ENCODE results near the gene AFAP1.

DNA sequence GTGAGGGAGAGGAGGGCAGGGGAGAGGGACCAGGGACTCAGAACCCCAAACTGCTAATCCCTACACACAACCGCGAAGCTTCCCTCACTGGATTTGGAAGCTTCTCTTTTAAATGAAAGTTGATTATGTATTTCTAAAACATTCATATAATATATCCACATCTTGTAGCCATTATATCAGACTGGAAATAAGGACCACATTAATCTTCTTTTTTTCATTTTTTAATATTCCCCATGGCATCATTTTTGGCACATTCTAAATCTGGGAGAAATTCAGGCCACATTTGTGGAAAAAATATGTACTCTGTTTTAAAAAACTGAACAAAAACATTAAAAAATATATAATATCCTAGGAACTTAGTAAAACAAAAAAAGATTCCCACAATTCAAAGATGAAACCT, 97.8 kb downstream of the AFAP1 start:
- TF ChIP-seq ZNF223 (tag by site-specific recombination; IDR thresholded peaks at IDR 0.05) (no peak), ZNF138 (tag by site-specific recombination; IDR thresholded peaks at IDR 0.05; ENCODE audit: borderline replicate concordance) (no peak), ZNF837 (tag by site-specific recombination; IDR thresholded peaks at IDR 0.05) (no peak), ZNF274 (IDR thresholded peaks at IDR 0.05; ENCODE audit: low read length) (no peak), ZNF274 (tag by site-specific recombination; IDR thresholded peaks at IDR 0.05; ENCODE audit: borderline replicate concordance) (no peak), ZFP41 (tag by site-specific recombination; IDR thresholded peaks at IDR 0.05; ENCODE audit: borderline replicate concordance) (no peak), ZEB2 (tag by site-specific recombination; IDR thresholded peaks at IDR 0.05) (no peak), GLI2 (tag by site-specific recombination; IDR thresholded peaks at IDR 0.05; ENCODE audit: borderline replicate concordance, low read depth) (no peak)
- TF ChIP-seq, protein P1, sequence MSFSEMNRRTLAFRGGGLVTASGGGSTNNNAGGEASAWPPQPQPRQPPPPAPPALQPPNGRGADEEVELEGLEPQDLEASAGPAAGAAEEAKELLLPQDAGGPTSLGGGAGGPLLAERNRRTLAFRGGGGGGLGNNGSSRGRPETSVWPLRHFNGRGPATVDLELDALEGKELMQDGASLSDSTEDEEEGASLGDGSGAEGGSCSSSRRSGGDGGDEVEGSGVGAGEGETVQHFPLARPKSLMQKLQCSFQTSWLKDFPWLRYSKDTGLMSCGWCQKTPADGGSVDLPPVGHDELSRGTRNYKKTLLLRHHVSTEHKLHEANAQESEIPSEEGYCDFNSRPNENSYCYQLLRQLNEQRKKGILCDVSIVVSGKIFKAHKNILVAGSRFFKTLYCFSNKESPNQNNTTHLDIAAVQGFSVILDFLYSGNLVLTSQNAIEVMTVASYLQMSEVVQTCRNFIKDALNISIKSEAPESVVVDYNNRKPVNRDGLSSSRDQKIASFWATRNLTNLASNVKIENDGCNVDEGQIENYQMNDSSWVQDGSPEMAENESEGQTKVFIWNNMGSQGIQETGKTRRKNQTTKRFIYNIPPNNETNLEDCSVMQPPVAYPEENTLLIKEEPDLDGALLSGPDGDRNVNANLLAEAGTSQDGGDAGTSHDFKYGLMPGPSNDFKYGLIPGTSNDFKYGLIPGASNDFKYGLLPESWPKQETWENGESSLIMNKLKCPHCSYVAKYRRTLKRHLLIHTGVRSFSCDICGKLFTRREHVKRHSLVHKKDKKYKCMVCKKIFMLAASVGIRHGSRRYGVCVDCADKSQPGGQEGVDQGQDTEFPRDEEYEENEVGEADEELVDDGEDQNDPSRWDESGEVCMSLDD (tag by site-specific recombination; IDR thresholded peaks at IDR 0.05): no peak
- TF ChIP-seq, protein P2, sequence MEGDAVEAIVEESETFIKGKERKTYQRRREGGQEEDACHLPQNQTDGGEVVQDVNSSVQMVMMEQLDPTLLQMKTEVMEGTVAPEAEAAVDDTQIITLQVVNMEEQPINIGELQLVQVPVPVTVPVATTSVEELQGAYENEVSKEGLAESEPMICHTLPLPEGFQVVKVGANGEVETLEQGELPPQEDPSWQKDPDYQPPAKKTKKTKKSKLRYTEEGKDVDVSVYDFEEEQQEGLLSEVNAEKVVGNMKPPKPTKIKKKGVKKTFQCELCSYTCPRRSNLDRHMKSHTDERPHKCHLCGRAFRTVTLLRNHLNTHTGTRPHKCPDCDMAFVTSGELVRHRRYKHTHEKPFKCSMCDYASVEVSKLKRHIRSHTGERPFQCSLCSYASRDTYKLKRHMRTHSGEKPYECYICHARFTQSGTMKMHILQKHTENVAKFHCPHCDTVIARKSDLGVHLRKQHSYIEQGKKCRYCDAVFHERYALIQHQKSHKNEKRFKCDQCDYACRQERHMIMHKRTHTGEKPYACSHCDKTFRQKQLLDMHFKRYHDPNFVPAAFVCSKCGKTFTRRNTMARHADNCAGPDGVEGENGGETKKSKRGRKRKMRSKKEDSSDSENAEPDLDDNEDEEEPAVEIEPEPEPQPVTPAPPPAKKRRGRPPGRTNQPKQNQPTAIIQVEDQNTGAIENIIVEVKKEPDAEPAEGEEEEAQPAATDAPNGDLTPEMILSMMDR (tag by site-specific recombination; IDR thresholded peaks at IDR 0.05): no peak
- TF ChIP-seq, protein P3, sequence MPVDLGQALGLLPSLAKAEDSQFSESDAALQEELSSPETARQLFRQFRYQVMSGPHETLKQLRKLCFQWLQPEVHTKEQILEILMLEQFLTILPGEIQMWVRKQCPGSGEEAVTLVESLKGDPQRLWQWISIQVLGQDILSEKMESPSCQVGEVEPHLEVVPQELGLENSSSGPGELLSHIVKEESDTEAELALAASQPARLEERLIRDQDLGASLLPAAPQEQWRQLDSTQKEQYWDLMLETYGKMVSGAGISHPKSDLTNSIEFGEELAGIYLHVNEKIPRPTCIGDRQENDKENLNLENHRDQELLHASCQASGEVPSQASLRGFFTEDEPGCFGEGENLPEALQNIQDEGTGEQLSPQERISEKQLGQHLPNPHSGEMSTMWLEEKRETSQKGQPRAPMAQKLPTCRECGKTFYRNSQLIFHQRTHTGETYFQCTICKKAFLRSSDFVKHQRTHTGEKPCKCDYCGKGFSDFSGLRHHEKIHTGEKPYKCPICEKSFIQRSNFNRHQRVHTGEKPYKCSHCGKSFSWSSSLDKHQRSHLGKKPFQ (tag by site-specific recombination; IDR thresholded peaks at IDR 0.05): no peak
- TF ChIP-seq, protein P4, sequence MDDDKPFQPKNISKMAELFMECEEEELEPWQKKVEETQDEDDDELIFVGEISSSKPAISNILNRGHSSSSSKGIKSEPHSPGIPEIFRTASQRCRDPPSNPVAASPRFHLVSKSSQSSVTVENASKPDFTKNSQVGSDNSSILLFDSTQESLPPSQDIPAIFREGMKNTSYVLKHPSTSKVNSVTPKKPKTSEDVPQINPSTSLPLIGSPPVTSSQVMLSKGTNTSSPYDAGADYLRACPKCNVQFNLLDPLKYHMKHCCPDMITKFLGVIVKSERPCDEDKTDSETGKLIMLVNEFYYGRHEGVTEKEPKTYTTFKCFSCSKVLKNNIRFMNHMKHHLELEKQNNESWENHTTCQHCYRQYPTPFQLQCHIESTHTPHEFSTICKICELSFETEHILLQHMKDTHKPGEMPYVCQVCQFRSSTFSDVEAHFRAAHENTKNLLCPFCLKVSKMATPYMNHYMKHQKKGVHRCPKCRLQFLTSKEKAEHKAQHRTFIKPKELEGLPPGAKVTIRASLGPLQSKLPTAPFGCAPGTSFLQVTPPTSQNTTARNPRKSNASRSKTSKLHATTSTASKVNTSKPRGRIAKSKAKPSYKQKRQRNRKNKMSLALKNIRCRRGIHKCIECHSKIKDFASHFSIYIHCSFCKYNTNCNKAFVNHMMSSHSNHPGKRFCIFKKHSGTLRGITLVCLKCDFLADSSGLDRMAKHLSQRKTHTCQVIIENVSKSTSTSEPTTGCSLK (tag by site-specific recombination; IDR thresholded peaks at IDR 0.05): no peak
- TF ChIP-seq, protein P5, sequence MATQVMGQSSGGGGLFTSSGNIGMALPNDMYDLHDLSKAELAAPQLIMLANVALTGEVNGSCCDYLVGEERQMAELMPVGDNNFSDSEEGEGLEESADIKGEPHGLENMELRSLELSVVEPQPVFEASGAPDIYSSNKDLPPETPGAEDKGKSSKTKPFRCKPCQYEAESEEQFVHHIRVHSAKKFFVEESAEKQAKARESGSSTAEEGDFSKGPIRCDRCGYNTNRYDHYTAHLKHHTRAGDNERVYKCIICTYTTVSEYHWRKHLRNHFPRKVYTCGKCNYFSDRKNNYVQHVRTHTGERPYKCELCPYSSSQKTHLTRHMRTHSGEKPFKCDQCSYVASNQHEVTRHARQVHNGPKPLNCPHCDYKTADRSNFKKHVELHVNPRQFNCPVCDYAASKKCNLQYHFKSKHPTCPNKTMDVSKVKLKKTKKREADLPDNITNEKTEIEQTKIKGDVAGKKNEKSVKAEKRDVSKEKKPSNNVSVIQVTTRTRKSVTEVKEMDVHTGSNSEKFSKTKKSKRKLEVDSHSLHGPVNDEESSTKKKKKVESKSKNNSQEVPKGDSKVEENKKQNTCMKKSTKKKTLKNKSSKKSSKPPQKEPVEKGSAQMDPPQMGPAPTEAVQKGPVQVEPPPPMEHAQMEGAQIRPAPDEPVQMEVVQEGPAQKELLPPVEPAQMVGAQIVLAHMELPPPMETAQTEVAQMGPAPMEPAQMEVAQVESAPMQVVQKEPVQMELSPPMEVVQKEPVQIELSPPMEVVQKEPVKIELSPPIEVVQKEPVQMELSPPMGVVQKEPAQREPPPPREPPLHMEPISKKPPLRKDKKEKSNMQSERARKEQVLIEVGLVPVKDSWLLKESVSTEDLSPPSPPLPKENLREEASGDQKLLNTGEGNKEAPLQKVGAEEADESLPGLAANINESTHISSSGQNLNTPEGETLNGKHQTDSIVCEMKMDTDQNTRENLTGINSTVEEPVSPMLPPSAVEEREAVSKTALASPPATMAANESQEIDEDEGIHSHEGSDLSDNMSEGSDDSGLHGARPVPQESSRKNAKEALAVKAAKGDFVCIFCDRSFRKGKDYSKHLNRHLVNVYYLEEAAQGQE (tag by site-specific recombination; IDR thresholded peaks at IDR 0.05): no peak
- TF ChIP-seq, protein P6, sequence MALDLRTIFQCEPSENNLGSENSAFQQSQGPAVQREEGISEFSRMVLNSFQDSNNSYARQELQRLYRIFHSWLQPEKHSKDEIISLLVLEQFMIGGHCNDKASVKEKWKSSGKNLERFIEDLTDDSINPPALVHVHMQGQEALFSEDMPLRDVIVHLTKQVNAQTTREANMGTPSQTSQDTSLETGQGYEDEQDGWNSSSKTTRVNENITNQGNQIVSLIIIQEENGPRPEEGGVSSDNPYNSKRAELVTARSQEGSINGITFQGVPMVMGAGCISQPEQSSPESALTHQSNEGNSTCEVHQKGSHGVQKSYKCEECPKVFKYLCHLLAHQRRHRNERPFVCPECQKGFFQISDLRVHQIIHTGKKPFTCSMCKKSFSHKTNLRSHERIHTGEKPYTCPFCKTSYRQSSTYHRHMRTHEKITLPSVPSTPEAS (tag by site-specific recombination; IDR thresholded peaks at IDR 0.05): no peak
